ENCODE measurements around the gene IRF6.

- no peak for TF ChIP-seq CTCF (IDR thresholded peaks at IDR 0.05)
- no peak for TF ChIP-seq POLR2A (IDR thresholded peaks at IDR 0.05)
Measured at GRCh38 chr1:209807509-209807908, 1.6 kb upstream of the IRF6 start.

Data from adrenal gland (tissue), 5 donors.